ENCODE data around the gene ZNF205. TPM values are rescaled to one million over a fixed set of nuclear protein-coding genes. Genes with fewer than 3 reads are reported as not detected.

The ZNF205 gene
- total RNA-seq, 1 experiment from 2014 or later: 18.3 TPM

DNA sequence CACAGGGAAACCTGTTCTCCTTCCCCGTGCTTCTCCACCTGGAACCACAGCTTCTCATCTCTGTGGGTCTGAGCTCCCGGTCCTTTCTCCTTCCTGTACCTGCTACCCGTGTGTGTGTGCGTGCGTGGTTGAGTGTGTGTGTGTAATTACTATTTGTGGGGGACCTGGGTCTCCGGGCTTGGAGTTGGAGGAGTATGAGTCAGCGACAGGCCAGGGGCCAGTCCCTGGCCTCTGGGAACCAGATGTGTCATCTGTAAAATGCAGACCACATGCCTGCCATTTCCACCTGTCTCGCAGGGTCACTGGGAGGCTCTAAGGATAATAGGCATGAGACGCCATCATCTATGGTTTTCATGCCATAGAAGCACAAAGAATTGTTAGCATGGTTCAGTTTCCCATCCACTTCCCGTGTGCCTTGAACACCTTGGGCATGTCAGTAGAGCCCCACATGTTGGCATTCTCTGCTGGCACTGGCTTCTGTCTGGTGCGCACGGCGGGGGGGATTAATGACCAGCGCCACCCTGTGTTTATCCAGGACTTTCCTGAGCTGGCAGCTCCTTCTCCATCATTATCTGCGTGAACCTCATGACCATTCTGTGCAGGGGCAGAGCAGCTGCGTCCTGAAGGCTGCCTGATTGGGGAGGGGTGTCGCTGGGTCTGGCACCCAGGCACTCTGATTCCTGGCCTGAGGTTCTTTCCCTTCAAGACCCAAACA, 1.5 kb downstream of the ZNF205 start:
- Histone ChIP-seq H3K9me3 (ENCODE audit: control insufficient read depth, insufficient read depth, low read depth, low read length) (no peaks in the 10 kb centered on the region), H3K4me3 (ENCODE audit: low read depth in 2 of 2, low read length in 2 of 2) (peak overlapping the region; percentile 89 to 94), H3K36me3 (ENCODE audit: control insufficient read depth, insufficient read depth, low read length) (peaks cover 3% of the 10 kb centered on the region; the same call in 1 of the 2 replicates), H3K4me1 (ENCODE audit: control insufficient read depth, insufficient read depth, low read length) (peaks cover 15% of the 10 kb centered on the region), H3K27me3 (ENCODE audit: control insufficient read depth, insufficient read depth, low read length) (no peaks in the 10 kb centered on the region), H3K27ac (ENCODE audit: low read length) (peak overlapping the region; percentile 88; the same call in 1 of the 2 replicates)
- in situ Hi-C loops (cut with HindIII; ENCODE audit: low pct_unique_long_range_greater_than_20kb, low sequenced_read_pairs): no loop called here
- no TSS peak for BruUV-seq (replicated peaks)
- DNase-seq (ENCODE audit: low read depth, low spot score): no peak
- TF ChIP-seq, protein P1, sequence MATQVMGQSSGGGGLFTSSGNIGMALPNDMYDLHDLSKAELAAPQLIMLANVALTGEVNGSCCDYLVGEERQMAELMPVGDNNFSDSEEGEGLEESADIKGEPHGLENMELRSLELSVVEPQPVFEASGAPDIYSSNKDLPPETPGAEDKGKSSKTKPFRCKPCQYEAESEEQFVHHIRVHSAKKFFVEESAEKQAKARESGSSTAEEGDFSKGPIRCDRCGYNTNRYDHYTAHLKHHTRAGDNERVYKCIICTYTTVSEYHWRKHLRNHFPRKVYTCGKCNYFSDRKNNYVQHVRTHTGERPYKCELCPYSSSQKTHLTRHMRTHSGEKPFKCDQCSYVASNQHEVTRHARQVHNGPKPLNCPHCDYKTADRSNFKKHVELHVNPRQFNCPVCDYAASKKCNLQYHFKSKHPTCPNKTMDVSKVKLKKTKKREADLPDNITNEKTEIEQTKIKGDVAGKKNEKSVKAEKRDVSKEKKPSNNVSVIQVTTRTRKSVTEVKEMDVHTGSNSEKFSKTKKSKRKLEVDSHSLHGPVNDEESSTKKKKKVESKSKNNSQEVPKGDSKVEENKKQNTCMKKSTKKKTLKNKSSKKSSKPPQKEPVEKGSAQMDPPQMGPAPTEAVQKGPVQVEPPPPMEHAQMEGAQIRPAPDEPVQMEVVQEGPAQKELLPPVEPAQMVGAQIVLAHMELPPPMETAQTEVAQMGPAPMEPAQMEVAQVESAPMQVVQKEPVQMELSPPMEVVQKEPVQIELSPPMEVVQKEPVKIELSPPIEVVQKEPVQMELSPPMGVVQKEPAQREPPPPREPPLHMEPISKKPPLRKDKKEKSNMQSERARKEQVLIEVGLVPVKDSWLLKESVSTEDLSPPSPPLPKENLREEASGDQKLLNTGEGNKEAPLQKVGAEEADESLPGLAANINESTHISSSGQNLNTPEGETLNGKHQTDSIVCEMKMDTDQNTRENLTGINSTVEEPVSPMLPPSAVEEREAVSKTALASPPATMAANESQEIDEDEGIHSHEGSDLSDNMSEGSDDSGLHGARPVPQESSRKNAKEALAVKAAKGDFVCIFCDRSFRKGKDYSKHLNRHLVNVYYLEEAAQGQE (IDR thresholded peaks at IDR 0.05; ENCODE audit: insufficient read depth in 1 of 2, low read depth in 2 of 2, low read length in 1 of 2): no peak
- TF ChIP-seq SIN3A (IDR thresholded peaks at IDR 0.05; ENCODE audit: borderline replicate concordance, insufficient read depth, low read depth, low read length): no peak
- TF ChIP-seq TCF7L2 (IDR thresholded peaks at IDR 0.05; ENCODE audit: low read depth, low read length): no peak
- no peak for TF ChIP-seq POLR2AphosphoS5 (IDR thresholded peaks at IDR 0.05; ENCODE audit: low read depth, low read length)
- TF ChIP-seq, protein P2, sequence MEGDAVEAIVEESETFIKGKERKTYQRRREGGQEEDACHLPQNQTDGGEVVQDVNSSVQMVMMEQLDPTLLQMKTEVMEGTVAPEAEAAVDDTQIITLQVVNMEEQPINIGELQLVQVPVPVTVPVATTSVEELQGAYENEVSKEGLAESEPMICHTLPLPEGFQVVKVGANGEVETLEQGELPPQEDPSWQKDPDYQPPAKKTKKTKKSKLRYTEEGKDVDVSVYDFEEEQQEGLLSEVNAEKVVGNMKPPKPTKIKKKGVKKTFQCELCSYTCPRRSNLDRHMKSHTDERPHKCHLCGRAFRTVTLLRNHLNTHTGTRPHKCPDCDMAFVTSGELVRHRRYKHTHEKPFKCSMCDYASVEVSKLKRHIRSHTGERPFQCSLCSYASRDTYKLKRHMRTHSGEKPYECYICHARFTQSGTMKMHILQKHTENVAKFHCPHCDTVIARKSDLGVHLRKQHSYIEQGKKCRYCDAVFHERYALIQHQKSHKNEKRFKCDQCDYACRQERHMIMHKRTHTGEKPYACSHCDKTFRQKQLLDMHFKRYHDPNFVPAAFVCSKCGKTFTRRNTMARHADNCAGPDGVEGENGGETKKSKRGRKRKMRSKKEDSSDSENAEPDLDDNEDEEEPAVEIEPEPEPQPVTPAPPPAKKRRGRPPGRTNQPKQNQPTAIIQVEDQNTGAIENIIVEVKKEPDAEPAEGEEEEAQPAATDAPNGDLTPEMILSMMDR (IDR thresholded peaks at IDR 0.05): no peak
- intact Hi-C loops (cut with micrococcal nuclease; ENCODE audit: unreplicated experiment): no loop called here
- ChIA-PET CTCF (interaction anchor here (0.9 kb wide), 1 partner anchor 25 kb away, joined by 4 read pairs; no protein-coding TSS in a partner anchor), POLR2A (no interaction called here)
- ATAC-seq: no peak

DNA sequence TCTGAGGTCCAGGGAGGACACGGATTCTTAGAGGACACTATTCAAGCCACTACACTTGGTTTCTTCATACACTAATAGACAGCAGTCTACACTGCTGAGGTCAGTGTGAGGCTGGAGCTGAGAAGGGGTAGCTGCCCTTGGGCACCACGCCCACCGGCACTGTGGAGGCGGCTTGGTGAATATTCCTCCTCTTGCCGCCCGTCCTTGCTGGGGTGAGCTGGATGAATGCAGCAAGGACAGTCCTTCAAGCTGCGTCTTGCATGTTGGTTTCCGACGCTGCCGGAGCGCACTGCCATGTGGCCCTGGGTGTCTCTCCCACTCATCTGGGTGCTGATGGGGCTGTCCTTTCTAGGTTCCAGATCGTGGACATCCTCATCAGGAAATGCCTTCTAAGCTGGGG, 2.6 kb downstream of the ZNF205 start:
- TF ChIP-seq, protein P1 (IDR thresholded peaks at IDR 0.05; ENCODE audit: insufficient read depth in 1 of 2, low read depth in 2 of 2, low read length in 1 of 2): no peak
- TF ChIP-seq, protein P2 (IDR thresholded peaks at IDR 0.05): no peak
- TF ChIP-seq POLR2AphosphoS5 (IDR thresholded peaks at IDR 0.05; ENCODE audit: low read depth, low read length) (no peak), TCF7L2 (IDR thresholded peaks at IDR 0.05; ENCODE audit: low read depth, low read length) (no peak), SIN3A (IDR thresholded peaks at IDR 0.05; ENCODE audit: borderline replicate concordance, insufficient read depth, low read depth, low read length) (no peak)
- no peak overlapping the region for H3K4me3 ChIP-seq (ENCODE audit: low read depth in 2 of 2, low read length in 2 of 2)
- intact Hi-C loops (cut with micrococcal nuclease; ENCODE audit: unreplicated experiment) (no loop called here), in situ Hi-C loops (cut with HindIII; ENCODE audit: low pct_unique_long_range_greater_than_20kb, low sequenced_read_pairs) (no loop called here)
- ATAC-seq (no peak), DNase-seq (ENCODE audit: low read depth, low spot score) (no peak)
- CTCF ChIA-PET: no interaction called here
- H3K27ac ChIP-seq (ENCODE audit: low read length): no peak overlapping the region
- no TSS peak for BruUV-seq (replicated peaks)
- H3K4me1 ChIP-seq (ENCODE audit: control insufficient read depth, insufficient read depth, low read length): peaks cover 15% of the 10 kb centered on the region
- no peaks in the 10 kb centered on the region for H3K27me3 ChIP-seq (ENCODE audit: control insufficient read depth, insufficient read depth, low read length)
- no peaks in the 10 kb centered on the region for H3K9me3 ChIP-seq (ENCODE audit: control insufficient read depth, insufficient read depth, low read depth, low read length)
- POLR2A ChIA-PET: no interaction called here
- peaks cover 3% of the 10 kb centered on the region; the same call in 1 of the 2 replicates for H3K36me3 ChIP-seq (ENCODE audit: control insufficient read depth, insufficient read depth, low read length)
